DOHH2 (cell line): ENCODE measurements around the gene RIMBP3B.
"Not testable (repeated sequence)": the region's sequence is repeated elsewhere in the genome, so short reads cannot be mapped to it uniquely, and the experiment has no call there.

Experiments
- CTCF ChIP-seq: fragments of 200-600 bp; sonication (generic); IDR thresholded peaks from one replicate; pipeline ENCODE4 v1.5.1; 2014; ENCODE audit warnings: antibody characterized with exemption, mild to moderate bottlenecking, low read depth, low read length; ENCODE audit not compliant: poor library complexity, severe bottlenecking
- EZH2phosphoT487 ChIP-seq: fragments of 200-600 bp; sonication (generic); IDR thresholded peaks from 2 replicates; pipeline ENCODE4 v1.6.1; 2017; ENCODE audit warnings: borderline replicate concordance, mild to moderate bottlenecking, antibody characterized with exemption, low read length, moderate library complexity, mixed read lengths

- TF ChIP-seq CTCF, EZH2phosphoT487: not testable (repeated sequence)
Observed at GRCh38 chr22:21364362-21364761, 19.2 kb upstream of the RIMBP3B start.
